GM23248 (cell line): Measurements from ENCODE around the gene KIF7. TPM values are rescaled to one million over a fixed set of nuclear protein-coding genes. Genes with fewer than 3 reads are reported as not detected.

ENCODE experiments used
- DNase-seq: peaks from one replicate; pipeline ENCODE4 v3.0.0-alpha.2; 2015
- H2AFZ ChIP-seq: fragments of 200-600 bp; sonication (generic); 2 replicates; pipeline ENCODE4 v1.6.1; 2016; ENCODE audit warnings: antibody characterized with exemption
- H3F3A ChIP-seq: fragments of 200-600 bp; sonication (generic); 2 replicates; pipeline ENCODE4 v1.6.1; 2016; ENCODE audit warnings: mild to moderate bottlenecking, antibody characterized with exemption, mixed run types; ENCODE audit not compliant: insufficient read depth
- H3K27ac ChIP-seq: fragments of 200-600 bp; sonication (generic); 2 replicates; pipeline ENCODE4 v1.5.1; 2016; ENCODE audit warnings: mild to moderate bottlenecking
- H3K27me3 ChIP-seq: fragments of 200-600 bp; sonication (generic); replicated peaks from 2 replicates; pipeline ENCODE4 v1.6.1; 2016; ENCODE audit warnings: mild to moderate bottlenecking; ENCODE audit not compliant: insufficient read depth
- H3K36me3 ChIP-seq: fragments of 200-600 bp; sonication (generic); 2 replicates; pipeline ENCODE4 v1.6.1; 2016; ENCODE audit warnings: low read depth, mild to moderate bottlenecking
- H3K4me1 ChIP-seq: fragments of 200-600 bp; sonication (generic); 2 replicates; pipeline ENCODE4 v1.6.1; 2016; ENCODE audit warnings: mild to moderate bottlenecking; ENCODE audit not compliant: insufficient read depth
- H3K4me2 ChIP-seq: fragments of 200-600 bp; sonication (generic); one replicate; pipeline ENCODE4 v1.6.1; 2016; ENCODE audit warnings: mild to moderate bottlenecking; ENCODE audit not compliant: unreplicated experiment
- H3K4me3 ChIP-seq: fragments of 200-600 bp; sonication (generic); 2 replicates; pipeline ENCODE4 v1.5.1; 2016; ENCODE audit warnings: mild to moderate bottlenecking
- H3K79me2 ChIP-seq: fragments of 200-600 bp; sonication (generic); 2 replicates; pipeline ENCODE4 v1.6.1; 2016; ENCODE audit warnings: mild to moderate bottlenecking; ENCODE audit not compliant: insufficient read depth
- H3K9ac ChIP-seq: fragments of 200-600 bp; sonication (generic); 2 replicates; pipeline ENCODE4 v1.6.1; 2016; ENCODE audit warnings: mild to moderate bottlenecking
- H3K9me2 ChIP-seq: fragments of 200-600 bp; sonication (generic); 2 replicates; pipeline ENCODE4 v1.6.1; 2016; ENCODE audit warnings: mixed run types, mild to moderate bottlenecking, moderate library complexity; ENCODE audit not compliant: insufficient read depth
- H3K9me3 ChIP-seq: fragments of 200-600 bp; sonication (generic); one replicate; pipeline ENCODE4 v1.6.1; 2017; ENCODE audit warnings: low read depth
- H4K20me1 ChIP-seq: fragments of 200-600 bp; sonication (generic); 2 replicates; pipeline ENCODE4 v1.6.0; 2016; ENCODE audit not compliant: insufficient read depth
- EZH2 ChIP-seq: fragments of 200-600 bp; sonication (generic); IDR thresholded peaks from 2 replicates; pipeline ENCODE4 v1.6.1; 2018; ENCODE audit warnings: antibody characterized with exemption, mild to moderate bottlenecking; ENCODE audit not compliant: insufficient read depth, poor library complexity, severe bottlenecking
- EZH2phosphoT487 ChIP-seq: fragments of 200-600 bp; sonication (generic); IDR thresholded peaks from 2 replicates; pipeline ENCODE4 v1.6.1; 2018; ENCODE audit warnings: antibody characterized with exemption, moderate library complexity, mild to moderate bottlenecking, low read depth; ENCODE audit not compliant: insufficient read depth
- WGBS, 2 experiments: methylation state at CpG; one replicate each; pipeline ENCODE4 v1.1.6; 2015 to 2017; ENCODE audit warnings: low lambda C conversion rate in 2 of 2, low coverage in 1 of 2; ENCODE audit errors: missing lambda C conversion rate in 2 of 2; 5-methylcytosine and 5-hydroxymethylcytosine counted together
- in situ Hi-C: fragments of 300-500 bp; cut with MboI; formaldehyde crosslinking; loops from 2 replicates; pipeline ENCODE4 v1.15.0; 2020
- polyA plus RNA-seq: library from polyadenylated mRNA; unstranded; fragments of >200 nt; fragmentation: Nextera tagmentation; extraction: Ambion mirVana; gene quantifications from 2 replicates; pipeline ENCODE4 v1.2.1, GENCODE V29; 2016
- total RNA-seq: library from RNA; depleted of rRNA; stranded (reverse); fragments of >200 nt; shearing (Covaris generic); gene quantifications from 2 replicates; pipeline ENCODE4 v1.2.3, GENCODE V29; 2014

The KIF7 gene
- total and polyA plus RNA-seq, 2 experiments from 2014 or later, result 6.9 to 30.0 TPM

DNA sequence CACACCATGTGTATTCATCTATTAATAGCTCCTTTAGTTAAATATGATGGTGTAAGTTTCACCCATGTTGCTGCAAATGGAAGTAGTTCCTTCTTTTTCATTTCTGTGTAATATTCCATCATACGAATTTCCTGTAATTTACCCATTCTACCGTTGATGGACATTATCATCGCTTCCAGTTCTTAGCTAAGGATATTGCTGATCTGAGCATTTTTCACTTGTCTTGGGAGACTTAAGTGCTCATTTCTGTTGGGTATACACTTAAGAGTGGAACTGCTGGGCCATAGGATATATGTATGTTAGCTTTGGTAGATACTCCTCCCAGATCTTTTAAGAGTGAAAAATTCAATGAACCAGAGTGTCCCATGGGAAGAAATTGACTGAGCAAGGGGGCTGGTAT lies 12.9 kb upstream of the KIF7 start:
- 83 to 86% methylated on average over 3 of the region's 3 CpGs for WGBS, 2 experiments
- no peak overlapping the region for H3K9ac ChIP-seq
- H2AFZ ChIP-seq, result no peak overlapping the region
- H3K36me3 ChIP-seq, result no peaks in the 10 kb centered on the region
- peaks cover 13% of the 10 kb centered on the region for H3K4me1 ChIP-seq
- no peaks in the 10 kb centered on the region for H3K27me3 ChIP-seq
- no peaks in the 10 kb centered on the region for H3K9me2 ChIP-seq
- no peak for DNase-seq
- in situ Hi-C loops, result no loop called here
- TF ChIP-seq EZH2phosphoT487, result no peak
- TF ChIP-seq EZH2, result no peak
- no peak overlapping the region for H3K27ac ChIP-seq
- no peaks in the 10 kb centered on the region for H4K20me1 ChIP-seq
- no peaks in the 10 kb centered on the region for H3K9me3 ChIP-seq
- no peak overlapping the region for H3K4me3 ChIP-seq
- H3K4me2 ChIP-seq, result no peak overlapping the region
- H3K79me2 ChIP-seq, result no peaks in the 10 kb centered on the region
- H3F3A ChIP-seq, result peaks cover 11% of the 10 kb centered on the region

DNA sequence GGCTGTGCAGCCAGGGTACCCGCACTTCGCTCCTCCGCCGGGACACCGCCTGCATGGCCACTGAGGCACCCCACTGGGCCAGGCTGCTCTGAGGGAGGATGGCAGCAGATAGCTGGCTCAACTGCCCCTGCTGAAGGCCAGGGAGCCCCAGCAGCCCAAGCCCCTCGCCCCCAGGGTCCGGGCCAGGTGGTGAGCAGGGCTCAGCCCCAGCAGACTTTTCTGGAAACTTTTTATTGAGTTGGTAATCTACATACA lies 12.4 kb upstream of the KIF7 start:
- Histone ChIP-seq H3K4me2 (no peak overlapping the region), H3K36me3 (no peaks in the 10 kb centered on the region), H3K9ac (no peak overlapping the region), H4K20me1 (no peaks in the 10 kb centered on the region), H3K9me3 (no peaks in the 10 kb centered on the region), H3K4me1 (peaks cover 17% of the 10 kb centered on the region), H3K9me2 (no peaks in the 10 kb centered on the region), H3K27ac (no peak overlapping the region), H3K79me2 (no peaks in the 10 kb centered on the region), H2AFZ (no peak overlapping the region), H3F3A (peaks cover 12% of the 10 kb centered on the region), H3K27me3 (no peaks in the 10 kb centered on the region), H3K4me3 (no peak overlapping the region)
- no peak for DNase-seq
- no peak for TF ChIP-seq EZH2phosphoT487
- TF ChIP-seq EZH2, result no peak
- in situ Hi-C loops, result no loop called here
- 87 to 93% methylated on average over 7 of the region's 7 CpGs for WGBS, 2 experiments

DNA sequence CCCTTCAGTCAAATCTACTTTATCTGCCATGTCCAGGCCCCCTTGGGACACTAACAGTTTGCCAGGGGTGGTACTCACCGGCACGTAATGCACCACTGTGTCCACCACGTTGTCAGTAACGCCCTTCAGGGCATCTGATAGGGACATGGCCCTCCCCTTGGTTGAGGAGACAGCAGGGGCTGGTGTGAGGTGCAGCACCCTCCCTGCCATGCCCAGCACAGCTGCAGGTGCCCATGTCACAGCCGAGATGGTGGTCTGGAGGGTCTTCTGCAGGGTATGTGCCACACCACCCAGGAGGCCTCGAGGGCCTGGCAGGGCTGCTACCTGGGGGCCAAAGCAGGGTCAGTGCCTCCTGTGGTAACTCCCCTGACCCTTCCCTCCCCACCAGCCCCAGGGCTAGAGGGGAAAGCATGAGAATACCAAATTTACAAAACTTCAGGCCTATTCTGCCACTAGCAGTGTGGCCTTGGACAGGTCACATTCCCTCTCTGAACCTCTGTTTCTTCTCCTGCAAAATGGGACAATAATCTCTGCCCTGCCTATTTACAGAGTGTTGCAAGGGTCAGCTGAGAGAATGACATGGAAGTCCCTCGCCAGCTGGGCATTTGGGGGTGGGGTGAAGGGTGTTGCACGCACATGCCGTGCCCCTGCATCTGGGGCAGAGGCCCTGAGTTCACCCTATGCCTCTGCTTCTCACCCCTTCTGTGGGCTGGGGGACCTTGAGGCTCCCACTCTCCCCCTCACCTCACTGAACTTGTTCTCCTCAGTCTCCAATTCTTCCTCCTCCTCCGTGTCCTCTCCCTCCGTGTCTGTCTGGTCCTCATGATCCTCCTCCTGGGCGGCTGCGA lies 11.8 kb upstream of the KIF7 start:
- H3K36me3 ChIP-seq, result no peaks in the 10 kb centered on the region
- TF ChIP-seq EZH2phosphoT487, result no peak
- no peak for TF ChIP-seq EZH2
- H3K9ac ChIP-seq, result no peak overlapping the region
- DNase-seq, result no peak
- H3K9me3 ChIP-seq, result no peaks in the 10 kb centered on the region
- H3K4me3 ChIP-seq, result no peak overlapping the region
- H4K20me1 ChIP-seq, result no peaks in the 10 kb centered on the region
- 78 to 79% methylated on average over 13 of the region's 13 CpGs for WGBS, 2 experiments
- no peaks in the 10 kb centered on the region for H3K9me2 ChIP-seq
- H3K4me1 ChIP-seq, result peaks cover 22% of the 10 kb centered on the region
- no peak overlapping the region for H3K4me2 ChIP-seq
- H3F3A ChIP-seq, result peaks cover 18% of the 10 kb centered on the region
- no peak overlapping the region for H3K27ac ChIP-seq
- no peaks in the 10 kb centered on the region for H3K79me2 ChIP-seq
- no peak overlapping the region for H2AFZ ChIP-seq
- in situ Hi-C loops, result no loop called here
- H3K27me3 ChIP-seq, result no peaks in the 10 kb centered on the region

DNA sequence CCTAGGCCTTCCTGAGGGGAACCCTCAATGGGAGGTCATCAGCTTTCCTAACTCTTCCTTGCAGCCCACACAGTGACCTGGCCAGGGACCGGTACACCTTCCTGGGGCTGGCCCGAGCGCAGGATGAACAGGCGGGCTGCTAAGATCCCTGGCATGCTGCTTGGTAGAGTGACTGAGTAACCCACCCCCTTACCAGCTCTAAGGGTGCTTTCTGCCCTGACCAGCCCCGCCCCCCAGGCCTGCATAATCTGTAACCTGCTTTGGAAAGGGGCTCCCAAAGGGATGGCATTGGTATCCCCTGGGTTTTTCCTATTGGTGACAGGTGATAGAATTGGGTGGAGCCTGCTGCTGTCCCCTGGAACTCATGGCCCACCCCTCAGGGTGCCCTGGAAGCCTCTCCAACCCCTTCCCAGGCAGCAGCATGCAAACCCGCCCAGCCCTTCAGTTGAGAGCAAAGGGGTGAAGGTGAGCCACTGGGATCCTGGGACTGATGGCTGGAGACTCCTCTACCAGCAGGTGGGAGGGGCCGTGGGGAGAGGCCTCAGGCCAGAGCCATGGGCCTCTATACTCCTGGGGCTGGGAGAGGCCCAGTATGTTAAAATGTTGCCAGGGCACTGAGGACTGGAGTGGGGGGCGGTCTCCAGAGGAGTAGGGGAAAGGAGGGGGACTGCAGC lies 11.1 kb upstream of the KIF7 start:
- DNase-seq, result no peak
- no peaks in the 10 kb centered on the region for H3K36me3 ChIP-seq
- TF ChIP-seq EZH2 (no peak), EZH2phosphoT487 (no peak)
- H3K4me2 ChIP-seq, result peak overlapping the region; percentile 68
- 89 to 94% methylated on average over 8 of the region's 8 CpGs for WGBS, 2 experiments
- no peaks in the 10 kb centered on the region for H3K79me2 ChIP-seq
- H3K4me1 ChIP-seq, result peaks cover 27% of the 10 kb centered on the region
- no peaks in the 10 kb centered on the region for H3K9me3 ChIP-seq
- H3K27me3 ChIP-seq, result no peaks in the 10 kb centered on the region
- peak overlapping the region; percentile 53; the same call in 1 of the 2 replicates for H3K4me3 ChIP-seq
- H3K9ac ChIP-seq, result peak overlapping the region; percentile 77
- H3F3A ChIP-seq, result peaks cover 20% of the 10 kb centered on the region
- H2AFZ ChIP-seq, result peak overlapping the region; percentile 87
- H3K27ac ChIP-seq, result peak overlapping the region; percentile 47; the same call in 1 of the 2 replicates
- no peaks in the 10 kb centered on the region for H3K9me2 ChIP-seq
- in situ Hi-C loops, result no loop called here
- H4K20me1 ChIP-seq, result no peaks in the 10 kb centered on the region
